Breast epithelium (tissue), 4 donors: ENCODE results near the gene OPCML. TPM values are rescaled to one million over a fixed set of nuclear protein-coding genes. Genes with fewer than 3 reads are reported as not detected.

Source experiments
- DNase-seq, 2 donors: peaks; one replicate each; pipeline ENCODE4 v3.0.0-alpha.2; 2019; ENCODE audit warnings: low spot score in 2 of 2
- H3K27ac ChIP-seq, 2 donors: fragments of 200-600 bp; sonication (generic) in 1 of 2; one replicate each; pipeline ENCODE4 v1.5.1; 2016 to 2019; ENCODE audit warnings: mild to moderate bottlenecking in 1 of 2
- H3K27me3 ChIP-seq, 2 donors: fragments of 200-600 bp; sonication (generic) in 1 of 2; one replicate each; pipeline versions ENCODE4 v1.5.1 to v1.6.0; 2017 to 2019; ENCODE audit warnings: control low read depth in 1 of 2, mild to moderate bottlenecking in 1 of 2
- H3K36me3 ChIP-seq: fragments of 200-600 bp; one replicate; pipeline ENCODE4 v1.5.1; 2019
- H3K4me1 ChIP-seq, 2 donors: fragments of 200-600 bp; sonication (generic); one replicate each; pipeline ENCODE4 v1.5.1; 2016 to 2019; ENCODE audit warnings: control low read depth in 1 of 2
- H3K4me3 ChIP-seq, 3 donors: fragments of 200-600 bp; sonication (generic); 1 replicate in 2 of 3; 2 replicates in 1 of 3; pipeline ENCODE4 v1.5.1; 2016 to 2019; ENCODE audit warnings: mild to moderate bottlenecking in 3 of 3, moderate library complexity in 2 of 3
- H3K9me3 ChIP-seq, 2 donors: fragments of 200-600 bp; sonication (generic) in 1 of 2; one replicate each; pipeline ENCODE4 v1.5.1; 2016 to 2019; ENCODE audit warnings: control low read depth in 1 of 2
- POLR2A ChIP-seq: fragments of 450-650 bp; IDR thresholded peaks from one replicate; pipeline ENCODE4 v1.6.1; 2016; ENCODE audit warnings: antibody characterized with exemption, mild to moderate bottlenecking, moderate library complexity
- POLR2AphosphoS5 ChIP-seq, 3 donors: sonication (generic); formaldehyde crosslinking; IDR thresholded peaks; one replicate each; pipeline ENCODE4 v1.6.1; 2017; ENCODE audit warnings: antibody characterized with exemption in 3 of 3
- intact Hi-C: fragments of 100-400 bp; cut with DNase I; formaldehyde crosslinking; loops from one replicate; pipeline ENCODE4 v1.15.1; 2023; ENCODE audit warnings: low total_unique reads
- total RNA-seq, 3 donors: library from RNA; depleted of rRNA; stranded (reverse); fragments of >200 nt; gene quantifications; one replicate each; pipeline ENCODE4 v1.1.0, GENCODE V29; 2016
- TF ChIP-seq, protein P1 (sequence below), 3 donors: fragments of 450-650 bp; IDR thresholded peaks; one replicate each; pipeline ENCODE4 v1.5.1; 2016 to 2017; ENCODE audit warnings: antibody characterized with exemption in 3 of 3, mild to moderate bottlenecking in 3 of 3, moderate library complexity in 3 of 3

OPCML gene
- total RNA-seq, 3 donors from 2014 or later: not detected

DNA sequence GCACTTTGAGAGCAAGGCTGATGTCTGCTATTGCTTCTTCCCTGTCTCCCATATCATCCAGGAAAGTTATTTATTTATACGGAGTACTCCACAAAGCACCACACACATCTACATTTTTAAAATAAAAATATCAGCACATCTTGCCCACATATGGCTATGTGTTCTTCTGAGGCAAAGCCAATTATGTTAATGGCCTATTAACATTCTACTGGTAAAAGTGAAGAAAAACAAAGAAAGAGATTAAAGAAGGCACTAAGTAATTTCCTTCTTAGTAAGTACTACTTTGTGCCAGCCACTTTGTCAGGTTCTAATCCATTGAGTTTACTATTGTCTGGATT lies 548.7 kb downstream of the OPCML start:
- H3K4me3 ChIP-seq: no peak overlapping the region
- H3K9me3 ChIP-seq: no peaks in the 10 kb centered on the region
- H3K4me1 ChIP-seq: no peaks in the 10 kb centered on the region
- intact Hi-C loops: no loop called here
- H3K36me3 ChIP-seq: no peaks in the 10 kb centered on the region
- TF ChIP-seq POLR2AphosphoS5 (IDR thresholded peaks at IDR 0.05): no peak
- TF ChIP-seq, protein P1, sequence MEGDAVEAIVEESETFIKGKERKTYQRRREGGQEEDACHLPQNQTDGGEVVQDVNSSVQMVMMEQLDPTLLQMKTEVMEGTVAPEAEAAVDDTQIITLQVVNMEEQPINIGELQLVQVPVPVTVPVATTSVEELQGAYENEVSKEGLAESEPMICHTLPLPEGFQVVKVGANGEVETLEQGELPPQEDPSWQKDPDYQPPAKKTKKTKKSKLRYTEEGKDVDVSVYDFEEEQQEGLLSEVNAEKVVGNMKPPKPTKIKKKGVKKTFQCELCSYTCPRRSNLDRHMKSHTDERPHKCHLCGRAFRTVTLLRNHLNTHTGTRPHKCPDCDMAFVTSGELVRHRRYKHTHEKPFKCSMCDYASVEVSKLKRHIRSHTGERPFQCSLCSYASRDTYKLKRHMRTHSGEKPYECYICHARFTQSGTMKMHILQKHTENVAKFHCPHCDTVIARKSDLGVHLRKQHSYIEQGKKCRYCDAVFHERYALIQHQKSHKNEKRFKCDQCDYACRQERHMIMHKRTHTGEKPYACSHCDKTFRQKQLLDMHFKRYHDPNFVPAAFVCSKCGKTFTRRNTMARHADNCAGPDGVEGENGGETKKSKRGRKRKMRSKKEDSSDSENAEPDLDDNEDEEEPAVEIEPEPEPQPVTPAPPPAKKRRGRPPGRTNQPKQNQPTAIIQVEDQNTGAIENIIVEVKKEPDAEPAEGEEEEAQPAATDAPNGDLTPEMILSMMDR (IDR thresholded peaks at IDR 0.05): no peak
- no peak for TF ChIP-seq POLR2A
- no peak for DNase-seq
- peaks cover 0 to 6% of the 10 kb centered on the region in 2 donors for H3K27me3 ChIP-seq
- H3K27ac ChIP-seq: no peak overlapping the region

DNA sequence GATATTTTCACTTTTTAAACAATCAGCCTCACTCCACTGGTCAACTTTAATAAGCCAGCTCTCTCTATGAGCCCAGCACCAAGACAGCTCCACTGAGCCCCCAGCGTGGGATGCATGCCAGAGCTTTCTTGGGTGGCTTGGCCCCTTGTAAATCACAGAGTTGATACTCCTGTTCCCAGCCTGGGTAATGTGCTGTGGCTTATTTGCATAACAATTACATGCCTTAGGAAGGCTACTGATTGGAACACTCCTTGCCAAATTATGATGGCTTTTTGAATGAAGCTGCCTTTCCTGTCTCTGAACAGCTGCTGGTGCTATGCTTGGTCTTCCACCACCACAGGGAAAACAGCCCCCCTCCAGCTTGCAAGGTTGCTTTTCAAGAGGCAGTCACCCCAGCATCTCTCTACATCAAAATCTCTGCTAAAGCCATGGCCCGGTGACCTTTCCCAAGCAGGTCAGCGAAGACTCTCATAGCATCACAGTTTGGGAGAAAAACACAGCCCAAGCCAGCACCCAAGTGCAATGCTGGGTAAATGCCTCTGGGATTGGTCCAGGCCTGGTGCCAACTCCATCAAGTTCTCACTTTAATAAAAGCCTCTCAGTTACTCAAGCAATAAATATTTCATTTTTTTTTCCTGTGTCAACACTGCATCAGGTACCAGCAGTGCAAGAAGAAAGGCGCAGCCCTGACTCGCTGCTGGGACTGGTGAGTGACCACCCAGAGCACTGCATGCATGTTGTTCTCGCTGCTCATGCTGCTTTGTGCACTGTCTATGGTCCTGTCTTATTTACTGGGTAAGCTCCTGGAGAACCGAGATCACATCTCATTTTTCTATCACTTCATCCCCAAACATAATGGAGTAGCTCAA lies 549.3 kb downstream of the OPCML start:
- no peaks in the 10 kb centered on the region for H3K4me1 ChIP-seq
- intact Hi-C loops: no loop called here

DNA sequence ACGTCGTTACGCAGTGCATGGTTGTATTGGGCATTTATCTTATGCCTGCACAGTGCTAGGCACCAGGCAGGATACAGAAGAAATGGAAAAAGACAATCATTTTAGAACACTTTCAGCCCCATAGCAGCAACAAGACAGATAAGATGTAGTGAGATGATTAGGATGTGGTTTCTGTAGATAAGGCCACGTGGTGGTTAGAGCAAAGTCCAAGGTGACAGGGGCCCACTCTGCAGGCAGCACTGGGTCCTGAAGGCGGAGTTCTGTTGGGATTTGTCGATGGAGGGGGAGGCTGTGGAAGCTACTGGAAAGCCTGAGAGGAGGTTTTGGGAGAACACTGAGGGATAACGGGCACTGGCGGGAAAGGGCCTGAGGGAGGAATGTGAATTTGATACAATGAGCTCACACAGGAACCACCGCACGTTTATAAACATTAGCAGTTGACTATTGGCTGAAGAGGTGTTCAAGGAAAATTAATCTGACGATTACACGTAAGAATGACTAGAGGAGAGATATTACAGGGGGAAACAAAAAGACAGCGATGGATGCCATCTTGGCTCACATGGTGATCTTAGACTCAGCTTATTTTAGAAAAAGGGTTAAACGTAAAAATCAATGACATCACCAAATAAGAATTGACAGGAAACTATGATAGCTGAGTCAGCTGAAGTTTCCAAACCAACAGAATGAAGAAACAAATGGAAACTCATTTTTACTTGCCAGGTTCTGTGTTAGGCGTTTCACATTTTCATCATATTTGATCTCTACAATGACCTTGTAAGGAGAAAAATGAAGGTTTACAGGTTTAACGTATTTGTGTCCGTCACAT lies 551.0 kb downstream of the OPCML start:
- Histone ChIP-seq H3K4me1 (no peaks in the 10 kb centered on the region), H3K4me3 (no peak overlapping the region), H3K9me3 (no peaks in the 10 kb centered on the region), H3K27ac (no peak overlapping the region), H3K27me3 (peaks cover 0 to 6% of the 10 kb centered on the region in 2 donors), H3K36me3 (no peaks in the 10 kb centered on the region)
- TF ChIP-seq, protein P1 (IDR thresholded peaks at IDR 0.05): no peak
- no peak for DNase-seq
- intact Hi-C loops: no loop called here

More for the DNA sequence above, 549.3 kb downstream of the OPCML start:
- H3K27me3 ChIP-seq: peaks cover 0 to 6% of the 10 kb centered on the region in 2 donors
- no peaks in the 10 kb centered on the region for H3K9me3 ChIP-seq
- no peak for DNase-seq
- TF ChIP-seq POLR2AphosphoS5 (IDR thresholded peaks at IDR 0.05) (no peak), POLR2A (no peak)
- TF ChIP-seq, protein P1 (IDR thresholded peaks at IDR 0.05): no peak
- no peak overlapping the region for H3K4me3 ChIP-seq
- no peaks in the 10 kb centered on the region for H3K36me3 ChIP-seq
- H3K27ac ChIP-seq: no peak overlapping the region

DNA sequence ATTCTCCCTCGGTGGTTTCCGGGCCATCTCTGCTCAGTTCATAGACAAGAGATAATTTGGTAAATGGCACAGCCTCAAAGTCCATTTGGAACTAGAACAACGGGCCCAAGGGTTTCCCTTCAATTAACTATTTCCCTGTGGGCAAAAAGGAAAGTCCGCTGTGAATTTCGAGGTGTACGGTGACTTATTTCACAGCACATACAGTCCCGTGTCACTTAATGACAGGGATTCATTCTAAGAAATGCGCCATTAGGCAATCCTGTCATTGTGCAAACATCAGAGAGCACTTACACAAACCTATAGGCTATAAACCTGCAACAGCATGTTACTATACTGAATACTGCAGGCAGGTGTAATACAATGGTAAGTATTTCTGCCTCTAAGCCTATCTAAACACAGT lies 551.6 kb downstream of the OPCML start:
- no peak for DNase-seq
- Histone ChIP-seq H3K27ac (no peak overlapping the region), H3K9me3 (no peaks in the 10 kb centered on the region), H3K4me1 (no peaks in the 10 kb centered on the region), H3K36me3 (no peaks in the 10 kb centered on the region), H3K27me3 (peaks cover 0 to 6% of the 10 kb centered on the region in 2 donors), H3K4me3 (no peak overlapping the region)
- no peak for TF ChIP-seq POLR2AphosphoS5 (IDR thresholded peaks at IDR 0.05)
- no peak for TF ChIP-seq POLR2A
- TF ChIP-seq, protein P1 (IDR thresholded peaks at IDR 0.05): no peak
- intact Hi-C loops: no loop called here

DNA sequence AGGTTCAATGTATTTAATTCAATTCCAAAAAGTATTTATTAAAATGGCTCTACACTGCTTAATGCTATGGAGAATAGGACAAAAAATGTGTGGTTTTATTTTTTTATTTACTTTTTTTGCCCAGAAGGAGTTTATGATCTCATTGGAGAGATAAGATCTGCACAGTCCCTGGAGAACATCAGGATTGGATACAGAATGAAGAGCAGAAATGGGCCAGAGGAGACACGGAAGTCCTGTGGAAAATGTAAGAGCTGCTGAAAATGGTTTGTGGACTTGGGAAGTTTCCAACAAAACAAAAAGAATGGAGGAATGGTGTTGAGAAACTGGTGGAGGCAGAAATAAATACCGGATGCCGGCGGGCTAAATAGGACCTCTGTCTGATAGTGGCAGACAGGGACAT lies 554.6 kb downstream of the OPCML start:
- TF ChIP-seq POLR2A (no peak), POLR2AphosphoS5 (IDR thresholded peaks at IDR 0.05) (no peak)
- TF ChIP-seq, protein P1 (IDR thresholded peaks at IDR 0.05): no peak

More for the DNA sequence above, 554.6 kb downstream of the OPCML start:
- intact Hi-C loops: no loop called here
- H3K36me3 ChIP-seq: no peaks in the 10 kb centered on the region
- no peaks in the 10 kb centered on the region for H3K4me1 ChIP-seq
- H3K27me3 ChIP-seq: peaks cover 0 to 6% of the 10 kb centered on the region in 2 donors
- H3K4me3 ChIP-seq: no peak overlapping the region
- no peak for DNase-seq
- H3K27ac ChIP-seq: no peak overlapping the region
- H3K9me3 ChIP-seq: no peaks in the 10 kb centered on the region
